ENCODE data around the gene ASCL2. TPM values are rescaled to one million over a fixed set of nuclear protein-coding genes. Genes with fewer than 3 reads are reported as not detected.

ASCL2 gene
- total and polyA plus RNA-seq, 8 donors: 0.24 to 7.0 (median 0.95) TPM

GRCh38 chr11:2317354-2318050 lies 47.1 kb upstream of the ASCL2 start:
- TF ChIP-seq, protein P1, sequence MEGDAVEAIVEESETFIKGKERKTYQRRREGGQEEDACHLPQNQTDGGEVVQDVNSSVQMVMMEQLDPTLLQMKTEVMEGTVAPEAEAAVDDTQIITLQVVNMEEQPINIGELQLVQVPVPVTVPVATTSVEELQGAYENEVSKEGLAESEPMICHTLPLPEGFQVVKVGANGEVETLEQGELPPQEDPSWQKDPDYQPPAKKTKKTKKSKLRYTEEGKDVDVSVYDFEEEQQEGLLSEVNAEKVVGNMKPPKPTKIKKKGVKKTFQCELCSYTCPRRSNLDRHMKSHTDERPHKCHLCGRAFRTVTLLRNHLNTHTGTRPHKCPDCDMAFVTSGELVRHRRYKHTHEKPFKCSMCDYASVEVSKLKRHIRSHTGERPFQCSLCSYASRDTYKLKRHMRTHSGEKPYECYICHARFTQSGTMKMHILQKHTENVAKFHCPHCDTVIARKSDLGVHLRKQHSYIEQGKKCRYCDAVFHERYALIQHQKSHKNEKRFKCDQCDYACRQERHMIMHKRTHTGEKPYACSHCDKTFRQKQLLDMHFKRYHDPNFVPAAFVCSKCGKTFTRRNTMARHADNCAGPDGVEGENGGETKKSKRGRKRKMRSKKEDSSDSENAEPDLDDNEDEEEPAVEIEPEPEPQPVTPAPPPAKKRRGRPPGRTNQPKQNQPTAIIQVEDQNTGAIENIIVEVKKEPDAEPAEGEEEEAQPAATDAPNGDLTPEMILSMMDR (IDR thresholded peaks at IDR 0.05): no peak
- no peak overlapping the region for H3K4me3 ChIP-seq
- DNase-seq: no peak
- peaks cover 9 to 12% (median 9%) of the 10 kb centered on the region in 3 donors for H3K4me1 ChIP-seq
- ATAC-seq: no peak
- FAIRE-seq: no peak
- H3K27ac ChIP-seq: no peak overlapping the region
- 91 to 93% methylated on average over 17 of the region's 17 CpGs for WGBS, 2 donors
- H3K36me3 ChIP-seq: no peaks in the 10 kb centered on the region
- no peaks in the 10 kb centered on the region for H3K27me3 ChIP-seq
- no peaks in the 10 kb centered on the region for H3K9me3 ChIP-seq
- intact Hi-C loops (cut with DNase I): no loop called here

- FAIRE-seq (no peak), ATAC-seq (no peak), DNase-seq (no peak)
- Histone ChIP-seq H3K4me1 (peaks cover 9 to 12% (median 9%) of the 10 kb centered on the region in 3 donors), H3K9me3 (no peaks in the 10 kb centered on the region), H3K27ac (no peak overlapping the region), H3K4me3 (no peak overlapping the region), H3K27me3 (no peaks in the 10 kb centered on the region), H3K36me3 (no peaks in the 10 kb centered on the region)
- TF ChIP-seq, protein P1 (IDR thresholded peaks at IDR 0.05): no peak
- 86 to 100% methylated on average over 3 of the region's 3 CpGs for WGBS, 2 donors
- intact Hi-C loops (cut with DNase I): no loop called here
These were observed 46.5 kb upstream of the ASCL2 start for GRCh38 chr11:2316963-2317244.

GRCh38 chr11:2316169-2316962 lies 46.0 kb upstream of the ASCL2 start:
- TF ChIP-seq, protein P1 (IDR thresholded peaks at IDR 0.05): no peak
- no peaks in the 10 kb centered on the region for H3K36me3 ChIP-seq
- H3K27ac ChIP-seq: no peak overlapping the region
- ATAC-seq (no peak), DNase-seq (peak in 4 of 6 donors; percentile 15 to 63 (median 42)), FAIRE-seq (no peak)
- peaks cover 9 to 12% (median 9%) of the 10 kb centered on the region in 3 donors for H3K4me1 ChIP-seq
- no peak overlapping the region for H3K4me3 ChIP-seq
- intact Hi-C loops (cut with DNase I): no loop called here
- no peaks in the 10 kb centered on the region for H3K9me3 ChIP-seq
- no peaks in the 10 kb centered on the region for H3K27me3 ChIP-seq
- WGBS, 2 donors: 89 to 91% methylated on average over 23 of the region's 23 CpGs

DNA sequence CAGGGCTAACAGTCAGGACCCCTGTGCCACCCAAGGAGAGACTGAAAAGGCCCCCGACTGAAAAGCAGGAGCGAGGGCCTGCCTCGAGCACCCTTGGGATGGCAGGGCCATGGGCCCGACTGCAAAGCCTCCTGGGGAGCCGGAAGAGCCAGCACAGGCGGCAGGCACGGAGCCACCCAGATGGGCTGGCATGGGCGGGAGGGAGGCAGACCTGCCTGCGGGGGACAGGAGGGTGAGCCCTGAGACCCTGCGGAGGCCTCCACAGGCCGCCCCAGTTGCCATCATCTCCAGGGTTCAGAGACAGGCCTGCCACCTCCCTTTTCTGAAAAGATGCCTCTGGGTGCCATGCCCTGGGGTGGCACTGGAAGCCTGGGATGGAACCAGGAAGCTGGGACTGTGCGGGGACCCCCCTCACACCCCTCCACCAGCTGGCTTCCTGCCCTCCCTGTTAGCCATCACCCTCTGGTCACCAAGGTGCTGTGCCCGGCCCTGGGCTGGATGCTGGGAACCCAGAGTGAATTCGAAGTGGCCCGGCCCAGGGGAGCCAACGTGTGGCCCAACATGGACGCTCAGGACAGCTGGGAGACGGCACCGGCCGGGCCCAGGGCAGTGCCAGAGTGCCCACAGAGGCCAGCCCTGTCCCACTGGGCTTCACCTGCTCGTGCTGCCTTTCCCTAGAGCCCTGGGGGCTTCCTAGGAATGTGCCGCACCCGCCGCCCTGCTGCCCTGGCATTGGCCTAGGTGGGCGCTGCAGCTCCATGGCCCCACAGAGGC lies 45.2 kb upstream of the ASCL2 start:
- no peaks in the 10 kb centered on the region for H3K36me3 ChIP-seq
- TF ChIP-seq, protein P1 (IDR thresholded peaks at IDR 0.05): no peak
- DNase-seq (peak in 3 of 6 donors; percentile 16 to 76 (median 45)), ATAC-seq (peak; percentile 23 to 48 (median 36)), FAIRE-seq (no peak)
- H3K4me1 ChIP-seq: peaks cover 9 to 12% (median 9%) of the 10 kb centered on the region in 3 donors
- intact Hi-C loops (cut with DNase I): no loop called here
- peak overlapping the region; percentile 49 to 76 (median 65) for H3K27ac ChIP-seq
- no peaks in the 10 kb centered on the region for H3K9me3 ChIP-seq
- 76 to 79% methylated on average over 23 to 25 of the region's 25 CpGs for WGBS, 2 donors
- no peak overlapping the region for H3K4me3 ChIP-seq
- no peaks in the 10 kb centered on the region for H3K27me3 ChIP-seq

All from pancreas (tissue), 10 donors.